ENCODE results near the gene ZNF83.
"Not testable (repeated sequence)": the region's sequence is repeated elsewhere in the genome, so short reads cannot be mapped to it uniquely, and the experiment has no call there.

The ZNF83 gene

DNA sequence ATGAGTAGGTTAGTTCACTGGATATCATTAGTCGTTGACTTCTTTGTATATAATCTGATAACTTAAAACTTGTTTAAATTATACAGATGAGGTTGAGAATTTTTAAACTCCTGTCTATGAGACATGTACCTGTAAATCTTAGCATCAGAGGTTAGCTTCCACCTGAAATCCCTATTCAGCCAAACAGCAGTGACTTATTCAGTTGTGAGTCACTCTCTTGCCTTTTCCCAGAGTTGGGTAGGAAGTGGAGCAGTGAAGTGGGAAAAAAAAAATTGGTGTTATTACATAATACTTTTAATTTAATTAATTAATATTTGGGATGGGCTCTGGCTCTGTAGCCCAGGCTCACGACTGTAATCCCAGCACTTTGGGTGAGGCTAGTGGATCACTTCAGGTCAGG is 35.2 kb downstream of the ZNF83 start:
- Histone ChIP-seq H3K4me3 (ENCODE audit: low read depth, low read length) (no peak overlapping the region), H3K4me1 (ENCODE audit: control insufficient read depth in 1 of 2, insufficient read depth in 2 of 2, low read length in 2 of 2) (peaks cover 10 to 17% of the 10 kb centered on the region in 2 experiments), H3K79me1 (ENCODE audit: low read length) (peaks cover 8% of the 10 kb centered on the region), H3K36me3 (ENCODE audit: control insufficient read depth in 1 of 2, insufficient read depth in 2 of 2, low read length in 2 of 2) (peaks cover 5% of the 10 kb centered on the region in 2 experiments), H3K27me3 (ENCODE audit: insufficient read depth, low read length) (no peaks in the 10 kb centered on the region), H3K18ac (ENCODE audit: low read length) (no peak overlapping the region), H2BK12ac (ENCODE audit: low read length) (no peak overlapping the region), H2BK120ac (ENCODE audit: insufficient read depth, low read length, poor library complexity) (no peak overlapping the region), H3K27ac (ENCODE audit: low read depth, low read length) (no peak overlapping the region), H3K14ac (ENCODE audit: low read length) (no peak overlapping the region), H3K9ac (ENCODE audit: low read length) (no peak overlapping the region), H4K12ac (ENCODE audit: low read depth, low read length) (no peak overlapping the region), H3K79me2 (ENCODE audit: control insufficient read depth, insufficient read depth, low read length, poor library complexity) (peaks cover 7% of the 10 kb centered on the region), H4K91ac (ENCODE audit: low read depth, low read length) (no peak overlapping the region), H4K8ac (ENCODE audit: low read depth, low read length) (no peak overlapping the region), H2AK5ac (ENCODE audit: low read length) (no peak overlapping the region), H3K4me2 (ENCODE audit: low read length) (no peak overlapping the region), H3K9me3 (ENCODE audit: insufficient read depth, low read depth, low read length) (peaks cover 2% of the 10 kb centered on the region), H2BK5ac (ENCODE audit: low read depth, low read length, poor library complexity) (no peak overlapping the region), H3K4ac (ENCODE audit: low read depth, low read length) (no peak overlapping the region), H2AFZ (ENCODE audit: insufficient read depth, low read length, poor library complexity) (no peak overlapping the region), H3K23ac (ENCODE audit: low read length) (no peak overlapping the region)
- no CpG with 5 or more reads among the region's 2 CpGs for WGBS (ENCODE audit: extremely low coverage, insufficient coverage, insufficient read length)
- DNase-seq = no peak

GRCh38 chr19:52601974-52602366 is 36.2 kb downstream of the ZNF83 start:
- Histone ChIP-seq H4K8ac (ENCODE audit: low read depth, low read length) (peak overlapping the region; percentile 31), H3K4me2 (ENCODE audit: low read length) (peak overlapping the region; percentile 99), H4K91ac (ENCODE audit: low read depth, low read length) (peak overlapping the region; percentile 3), H3K4ac (ENCODE audit: low read depth, low read length) (peak overlapping the region; percentile 22), H3K14ac (ENCODE audit: low read length) (peak overlapping the region; percentile 62), H2AK5ac (ENCODE audit: low read length) (peak overlapping the region; percentile 5), H3K4me3 (ENCODE audit: low read depth, low read length) (peak overlapping the region; percentile 76), H2AFZ (ENCODE audit: insufficient read depth, low read length, poor library complexity) (peak overlapping the region; percentile 12), H3K4me1 (ENCODE audit: control insufficient read depth in 1 of 2, insufficient read depth in 2 of 2, low read length in 2 of 2) (peaks cover 10 to 17% of the 10 kb centered on the region in 2 experiments), H4K12ac (ENCODE audit: low read depth, low read length) (peak overlapping the region; percentile 6)
- not testable (repeated sequence) for H2BK12ac ChIP-seq (ENCODE audit: low read length); H2BK120ac ChIP-seq (ENCODE audit: insufficient read depth, low read length, poor library complexity); H3K79me2 ChIP-seq (ENCODE audit: control insufficient read depth, insufficient read depth, low read length, poor library complexity); H3K79me1 ChIP-seq (ENCODE audit: low read length); H3K23ac ChIP-seq (ENCODE audit: low read length); H3K36me3 ChIP-seq (ENCODE audit: control insufficient read depth in 1 of 2, insufficient read depth in 2 of 2, low read length in 2 of 2); H3K9ac ChIP-seq (ENCODE audit: low read length); DNase-seq; H2BK5ac ChIP-seq (ENCODE audit: low read depth, low read length, poor library complexity); H3K18ac ChIP-seq (ENCODE audit: low read length); H3K27ac ChIP-seq (ENCODE audit: low read depth, low read length); H3K27me3 ChIP-seq (ENCODE audit: insufficient read depth, low read length); H3K9me3 ChIP-seq (ENCODE audit: insufficient read depth, low read depth, low read length)
- WGBS (ENCODE audit: extremely low coverage, insufficient coverage, insufficient read length) = no CpG with 5 or more reads among the region's 3 CpGs

GRCh38 chr19:52601025-52601973 is 36.9 kb downstream of the ZNF83 start:
- Histone ChIP-seq H3K23ac (ENCODE audit: low read length) (no peak overlapping the region), H3K36me3 (ENCODE audit: control insufficient read depth in 1 of 2, insufficient read depth in 2 of 2, low read length in 2 of 2) (peaks cover 8 to 9% of the 10 kb centered on the region in 2 experiments), H2BK120ac (ENCODE audit: insufficient read depth, low read length, poor library complexity) (peak overlapping the region; percentile 21), H4K91ac (ENCODE audit: low read depth, low read length) (peak overlapping the region; percentile 37), H2BK12ac (ENCODE audit: low read length) (peak overlapping the region; percentile 2), H2AK5ac (ENCODE audit: low read length) (peak overlapping the region; percentile 5), H3K18ac (ENCODE audit: low read length) (peak overlapping the region; percentile 58), H3K79me1 (ENCODE audit: low read length) (peaks cover 8% of the 10 kb centered on the region), H2BK5ac (ENCODE audit: low read depth, low read length, poor library complexity) (peak overlapping the region; percentile 68), H3K9me3 (ENCODE audit: insufficient read depth, low read depth, low read length) (peaks cover 2% of the 10 kb centered on the region), H3K4me3 (ENCODE audit: low read depth, low read length) (peak overlapping the region; percentile 76), H3K14ac (ENCODE audit: low read length) (peak overlapping the region; percentile 62), H3K4me2 (ENCODE audit: low read length) (peak overlapping the region; percentile 99), H3K27me3 (ENCODE audit: insufficient read depth, low read length) (no peaks in the 10 kb centered on the region), H4K8ac (ENCODE audit: low read depth, low read length) (peak overlapping the region; percentile 59), H3K4ac (ENCODE audit: low read depth, low read length) (peak overlapping the region; percentile 22), H2AFZ (ENCODE audit: insufficient read depth, low read length, poor library complexity) (peak overlapping the region; percentile 43), H3K4me1 (ENCODE audit: control insufficient read depth in 1 of 2, insufficient read depth in 2 of 2, low read length in 2 of 2) (peaks cover 10 to 17% of the 10 kb centered on the region in 2 experiments), H4K12ac (ENCODE audit: low read depth, low read length) (peak overlapping the region; percentile 6), H3K27ac (ENCODE audit: low read depth, low read length) (peak overlapping the region; percentile 61), H3K9ac (ENCODE audit: low read length) (peak overlapping the region; percentile 78), H3K79me2 (ENCODE audit: control insufficient read depth, insufficient read depth, low read length, poor library complexity) (peaks cover 7% of the 10 kb centered on the region)
- DNase-seq = peak; percentile 95
- WGBS (ENCODE audit: extremely low coverage, insufficient coverage, insufficient read length) = no CpG with 5 or more reads among the region's 62 CpGs

DNA sequence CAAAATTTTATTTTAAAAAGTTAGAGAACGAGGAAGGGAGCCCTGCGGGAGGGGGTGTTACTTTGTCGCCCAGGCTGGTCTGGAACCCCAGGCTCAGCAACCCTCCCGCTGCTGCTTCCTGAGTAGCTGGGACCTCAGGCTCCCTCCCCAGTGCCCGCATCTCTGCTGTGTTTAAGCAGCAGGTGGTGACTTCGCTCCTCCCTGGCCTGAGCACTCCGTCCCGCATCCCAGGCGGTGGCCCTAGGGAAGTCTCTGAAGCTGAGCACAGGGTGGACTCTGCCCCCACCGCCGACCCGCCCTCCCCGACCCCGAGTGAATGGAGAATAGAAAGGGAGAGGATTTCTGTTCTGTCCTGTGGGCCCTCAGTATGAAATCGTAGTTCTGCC is 37.5 kb downstream of the ZNF83 start:
- H3K4me2 ChIP-seq (ENCODE audit: low read length) = peak overlapping the region; percentile 66
- peak overlapping the region; percentile 37 for H3K4me3 ChIP-seq (ENCODE audit: low read depth, low read length)
- peaks cover 6% of the 10 kb centered on the region for H3K79me2 ChIP-seq (ENCODE audit: control insufficient read depth, insufficient read depth, low read length, poor library complexity)
- no peak overlapping the region for H2AFZ ChIP-seq (ENCODE audit: insufficient read depth, low read length, poor library complexity)
- peak overlapping the region; percentile 37 for H2BK12ac ChIP-seq (ENCODE audit: low read length)
- H3K4ac ChIP-seq (ENCODE audit: low read depth, low read length) = no peak overlapping the region
- no peak overlapping the region for H2BK120ac ChIP-seq (ENCODE audit: insufficient read depth, low read length, poor library complexity)
- peak; percentile 86 to 91 for DNase-seq
- no CpG with 5 or more reads among the region's 15 CpGs for WGBS (ENCODE audit: extremely low coverage, insufficient coverage, insufficient read length)
- H3K79me1 ChIP-seq (ENCODE audit: low read length) = peaks cover 8% of the 10 kb centered on the region
- peak overlapping the region; percentile 6 for H4K8ac ChIP-seq (ENCODE audit: low read depth, low read length)
- H3K27ac ChIP-seq (ENCODE audit: low read depth, low read length) = peak overlapping the region; percentile 61
- H4K12ac ChIP-seq (ENCODE audit: low read depth, low read length) = no peak overlapping the region
- H3K4me1 ChIP-seq (ENCODE audit: control insufficient read depth in 1 of 2, insufficient read depth in 2 of 2, low read length in 2 of 2) = peaks cover 10 to 17% of the 10 kb centered on the region in 2 experiments
- H3K23ac ChIP-seq (ENCODE audit: low read length) = no peak overlapping the region
- H2AK5ac ChIP-seq (ENCODE audit: low read length) = no peak overlapping the region
- no peak overlapping the region for H3K9ac ChIP-seq (ENCODE audit: low read length)
- H3K9me3 ChIP-seq (ENCODE audit: insufficient read depth, low read depth, low read length) = peaks cover 2% of the 10 kb centered on the region
- peak overlapping the region; percentile 10 for H4K91ac ChIP-seq (ENCODE audit: low read depth, low read length)
- peaks cover 9 to 10% of the 10 kb centered on the region in 2 experiments for H3K36me3 ChIP-seq (ENCODE audit: control insufficient read depth in 1 of 2, insufficient read depth in 2 of 2, low read length in 2 of 2)
- no peak overlapping the region for H3K14ac ChIP-seq (ENCODE audit: low read length)
- no peaks in the 10 kb centered on the region for H3K27me3 ChIP-seq (ENCODE audit: insufficient read depth, low read length)
- H2BK5ac ChIP-seq (ENCODE audit: low read depth, low read length, poor library complexity) = no peak overlapping the region
- no peak overlapping the region for H3K18ac ChIP-seq (ENCODE audit: low read length)

Data from trophoblast cell (in vitro differentiated cells and primary cell).